Measurements from ENCODE around the gene BRME1.

Gene BRME1

DNA sequence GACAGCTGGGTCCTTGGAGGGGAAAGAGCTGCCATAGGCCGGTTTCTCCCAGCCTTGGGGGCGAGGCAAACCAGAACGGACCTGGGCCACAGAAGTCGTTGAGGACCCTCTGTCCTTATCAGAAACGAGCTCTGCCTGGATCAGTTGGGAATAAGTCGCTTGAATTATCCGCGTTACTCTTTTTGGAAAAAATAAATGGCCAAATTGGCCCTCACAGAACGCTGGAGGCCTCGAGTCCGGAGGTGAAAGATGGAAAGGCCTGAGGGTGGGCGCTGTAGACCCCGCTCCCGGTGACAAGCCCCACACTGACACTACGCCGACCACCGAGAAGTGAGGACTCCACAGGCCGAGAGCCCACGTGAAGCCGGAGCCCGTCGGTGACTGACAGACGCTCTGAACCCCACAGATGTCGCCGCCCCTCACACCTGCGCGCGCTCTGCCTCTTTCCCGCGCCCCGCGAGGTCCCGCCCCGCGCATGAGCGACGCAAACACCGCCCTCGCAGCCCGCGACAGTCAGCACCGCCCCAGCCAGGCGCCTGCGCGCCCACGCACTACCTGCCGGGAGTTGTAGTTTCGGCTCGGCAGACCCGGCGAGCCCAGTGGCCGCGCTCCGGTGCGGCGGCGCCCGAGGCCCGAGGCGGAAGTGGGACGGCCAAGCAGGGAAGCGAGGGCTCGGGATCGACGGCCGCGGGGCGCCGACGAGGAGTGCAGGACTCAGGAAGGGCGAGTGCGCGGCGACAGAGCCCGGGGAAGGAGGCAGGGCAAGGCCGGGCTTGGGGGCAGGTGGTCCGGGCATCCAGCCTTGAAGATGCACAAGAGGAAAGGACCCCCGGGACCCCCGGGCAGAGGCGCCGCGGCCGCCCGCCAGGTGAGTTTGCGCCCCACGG lies at the start of gene BRME1, which contains the start of gene CC2D1A:
TSS of gene BRME1 (minus strand) at position 484 of the 887 bp plus-strand sequence. CDS start 1,225 bp downstream, outside the sequence.
TSS of gene CC2D1A (plus strand) at position 568 of the 887 bp plus-strand sequence. CDS start at position 809, 241 bp downstream.
- H3K4me3 ChIP-seq (ENCODE audit: low read depth, low read length) = peak within 1 kb of the TSS; percentile 79
- TF ChIP-seq, protein P1, sequence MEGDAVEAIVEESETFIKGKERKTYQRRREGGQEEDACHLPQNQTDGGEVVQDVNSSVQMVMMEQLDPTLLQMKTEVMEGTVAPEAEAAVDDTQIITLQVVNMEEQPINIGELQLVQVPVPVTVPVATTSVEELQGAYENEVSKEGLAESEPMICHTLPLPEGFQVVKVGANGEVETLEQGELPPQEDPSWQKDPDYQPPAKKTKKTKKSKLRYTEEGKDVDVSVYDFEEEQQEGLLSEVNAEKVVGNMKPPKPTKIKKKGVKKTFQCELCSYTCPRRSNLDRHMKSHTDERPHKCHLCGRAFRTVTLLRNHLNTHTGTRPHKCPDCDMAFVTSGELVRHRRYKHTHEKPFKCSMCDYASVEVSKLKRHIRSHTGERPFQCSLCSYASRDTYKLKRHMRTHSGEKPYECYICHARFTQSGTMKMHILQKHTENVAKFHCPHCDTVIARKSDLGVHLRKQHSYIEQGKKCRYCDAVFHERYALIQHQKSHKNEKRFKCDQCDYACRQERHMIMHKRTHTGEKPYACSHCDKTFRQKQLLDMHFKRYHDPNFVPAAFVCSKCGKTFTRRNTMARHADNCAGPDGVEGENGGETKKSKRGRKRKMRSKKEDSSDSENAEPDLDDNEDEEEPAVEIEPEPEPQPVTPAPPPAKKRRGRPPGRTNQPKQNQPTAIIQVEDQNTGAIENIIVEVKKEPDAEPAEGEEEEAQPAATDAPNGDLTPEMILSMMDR (IDR thresholded peaks at IDR 0.05; ENCODE audit: low read depth, low read length) = no peak

DNA sequence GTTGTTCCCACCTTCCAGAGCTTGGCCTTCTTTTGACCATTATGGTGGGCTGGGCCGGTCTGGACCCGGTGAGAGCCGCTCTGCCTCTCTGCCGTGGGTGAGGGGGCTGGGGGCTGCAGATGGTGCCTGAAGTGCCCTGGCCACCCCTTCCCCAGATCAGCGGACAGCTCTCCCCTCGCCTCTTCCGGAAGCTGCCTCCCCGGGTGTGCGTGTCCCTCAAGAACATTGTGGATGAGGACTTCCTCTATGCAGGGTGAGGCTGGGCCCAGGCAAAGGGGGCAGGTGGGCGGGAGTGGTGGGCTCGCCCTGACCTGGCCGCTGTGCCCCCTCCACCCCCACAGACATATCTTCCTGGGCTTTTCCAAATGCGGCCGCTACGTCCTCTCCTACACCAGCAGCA lies 48.3 kb upstream of the BRME1 start:
- H3K4me3 ChIP-seq (ENCODE audit: low read depth, low read length) = no peak overlapping the region
- TF ChIP-seq, protein P1 (IDR thresholded peaks at IDR 0.05; ENCODE audit: low read depth, low read length) = no peak

DNA sequence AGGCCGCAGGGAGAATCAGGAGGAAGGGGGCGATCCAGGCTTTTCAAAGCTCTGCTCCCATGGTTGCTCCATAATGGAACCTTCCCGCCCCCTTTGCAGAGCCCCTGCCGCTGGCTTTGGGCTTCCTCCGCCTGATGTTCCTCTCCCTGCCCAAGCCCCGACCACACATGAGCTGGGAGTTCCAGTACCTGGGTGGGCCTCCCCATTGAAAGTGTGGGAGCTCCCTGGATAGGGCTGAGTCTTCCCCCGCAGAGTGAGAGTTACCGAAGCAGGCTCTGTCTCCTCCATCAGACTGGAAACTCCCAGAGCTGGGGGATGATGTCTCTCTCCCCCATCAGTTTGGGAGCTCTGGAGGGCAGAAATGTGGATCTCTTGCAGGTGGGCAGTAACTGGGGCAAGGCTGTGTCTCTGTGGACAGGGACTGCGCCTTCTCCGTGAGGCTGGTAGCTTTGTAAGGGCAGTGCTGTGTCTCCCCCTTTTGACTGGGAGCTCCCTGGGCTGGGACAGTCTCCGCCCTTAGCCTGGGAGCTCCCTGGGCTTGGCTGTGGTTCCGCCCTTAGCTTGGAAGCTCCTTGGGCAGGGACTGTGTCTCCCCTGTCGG lies 47.1 kb upstream of the BRME1 start:
- TF ChIP-seq, protein P1 (IDR thresholded peaks at IDR 0.05; ENCODE audit: low read depth, low read length) = no peak
- H3K4me3 ChIP-seq (ENCODE audit: low read depth, low read length) = peak overlapping the region; percentile 65

GRCh38 chr19:13952154-13952930 lies 46.4 kb upstream of the BRME1 start, which contains the start of gene DCAF15:
Gene DCAF15, plus strand, starts transcription at chr19:13952509. Its CDS starts 4 bp downstream, at chr19:13952513.
- TF ChIP-seq, protein P1 (IDR thresholded peaks at IDR 0.05; ENCODE audit: low read depth, low read length) = no peak

DNA sequence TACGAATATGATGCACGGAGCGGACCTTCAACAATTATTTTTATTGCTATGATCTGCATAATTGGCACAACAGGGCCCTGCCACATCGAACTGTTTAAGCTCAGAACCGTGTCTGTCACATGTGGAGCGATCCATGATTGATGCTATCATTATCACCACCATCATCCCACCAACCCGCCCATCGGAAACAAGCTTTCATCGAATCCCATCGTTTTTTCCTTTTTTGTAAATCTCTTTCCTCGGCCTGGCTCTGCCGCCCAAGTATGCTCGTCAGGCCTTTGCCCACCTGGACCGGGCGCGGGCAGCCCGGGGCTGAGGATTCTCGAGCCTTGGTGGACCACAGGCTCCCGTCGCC lies 45.9 kb upstream of the BRME1 start:
- TF ChIP-seq, protein P1 (IDR thresholded peaks at IDR 0.05; ENCODE audit: low read depth, low read length) = no peak
- H3K4me3 ChIP-seq (ENCODE audit: low read depth, low read length) = peak overlapping the region; percentile 60

More at GRCh38 chr19:13952154-13952930, 46.4 kb upstream of the BRME1 start, which contains the start of gene DCAF15:
- H3K4me3 ChIP-seq (ENCODE audit: low read depth, low read length) = peak within 1 kb of the TSS; percentile 65

GRCh38 chr19:13951043-13951442 lies 45.1 kb upstream of the BRME1 start:
- H3K4me3 ChIP-seq (ENCODE audit: low read depth, low read length) = no peak overlapping the region
- TF ChIP-seq, protein P1 (IDR thresholded peaks at IDR 0.05; ENCODE audit: low read depth, low read length) = no peak
